Neural cell (in vitro differentiated cells): ENCODE results near the gene SCGN. TPM values are rescaled to one million over a fixed set of nuclear protein-coding genes. Genes with fewer than 3 reads are reported as not detected.

Experiments used
- H2AFZ ChIP-seq: fragments of 200-600, 300-800 bp; sonication (generic), shearing (Covaris generic); 2 replicates; pipeline ENCODE4 v1.6.0; 2014; ENCODE audit warnings: low read depth, mild to moderate bottlenecking, antibody characterized with exemption, low read length, moderate library complexity
- H3F3A ChIP-seq: fragments of 200-600 bp; shearing (Covaris generic); 2 replicates; pipeline ENCODE4 v1.6.1; 2016; ENCODE audit warnings: mild to moderate bottlenecking, moderate library complexity, mixed read lengths, antibody characterized with exemption, low read length; ENCODE audit not compliant: insufficient read depth, poor library complexity, severe bottlenecking
- H3K27ac ChIP-seq: fragments of 200-600, 300-800 bp; sonication (generic), shearing (Covaris generic); 2 replicates; pipeline ENCODE4 v1.5.1; 2014; ENCODE audit warnings: mild to moderate bottlenecking, low read length, moderate library complexity
- H3K27me3 ChIP-seq: fragments of 300-800, 200-600 bp; sonication (generic), shearing (Covaris generic); 2 replicates; pipeline ENCODE4 v1.6.0; 2014; ENCODE audit warnings: mild to moderate bottlenecking, low read depth, low read length, moderate library complexity; ENCODE audit not compliant: insufficient read depth
- H3K36me3 ChIP-seq: fragments of 300-800, 200-600 bp; sonication (generic), shearing (Covaris generic); 2 replicates; pipeline ENCODE4 v1.5.1; 2014; ENCODE audit warnings: mild to moderate bottlenecking, antibody characterized with exemption, low read length, moderate library complexity; ENCODE audit not compliant: insufficient read depth
- H3K4me2 ChIP-seq: fragments of 300-800, 200-600 bp; sonication (generic), shearing (Covaris generic); 2 replicates; pipeline ENCODE4 v1.6.0; 2014; ENCODE audit warnings: mild to moderate bottlenecking, low read length
- H3K4me3 ChIP-seq: fragments of 300-800, 200-600 bp; sonication (generic), shearing (Covaris generic); 2 replicates; pipeline ENCODE4 v1.5.1; 2014; ENCODE audit warnings: mild to moderate bottlenecking, low read length, moderate library complexity
- H3K79me2 ChIP-seq: fragments of 200-600 bp; shearing (Covaris generic); replicated peaks from 2 replicates; pipeline ENCODE4 v1.6.0; 2014; ENCODE audit warnings: mild to moderate bottlenecking, low read length, moderate library complexity; ENCODE audit not compliant: insufficient read depth
- H3K9ac ChIP-seq: fragments of 300-800, 200-600 bp; sonication (generic), shearing (Covaris generic); 2 replicates; pipeline ENCODE4 v1.6.1; 2016; ENCODE audit warnings: mild to moderate bottlenecking, low read length, mixed read lengths
- H3K9me2 ChIP-seq: fragments of 200-600 bp; shearing (Covaris generic); 2 replicates; pipeline ENCODE4 v1.6.1; 2016; ENCODE audit warnings: mild to moderate bottlenecking, low read length, mixed read lengths; ENCODE audit not compliant: insufficient read depth
- H3K9me3 ChIP-seq: fragments of 200-600, 300-800 bp; sonication (generic), shearing (Covaris generic); 2 replicates; pipeline ENCODE4 v1.6.1; 2016; ENCODE audit warnings: mild to moderate bottlenecking, mixed run types, low read length, moderate library complexity, mixed read lengths
- H4K20me1 ChIP-seq: fragments of 200-600 bp; shearing (Covaris generic); 2 replicates; pipeline ENCODE4 v1.6.1; 2016; ENCODE audit warnings: mild to moderate bottlenecking, mixed run types; ENCODE audit not compliant: insufficient read depth
- EP300 ChIP-seq: fragments of 450-650 bp; conservative IDR thresholded peaks from 2 replicates; pipeline ENCODE4 v1.6.1; 2014; ENCODE audit warnings: antibody characterized with exemption, mild to moderate bottlenecking, moderate library complexity; ENCODE audit not compliant: poor library complexity, severe bottlenecking
- EZH2 ChIP-seq: fragments of 200-600, 300-800 bp; shearing (Covaris generic), sonication (generic); IDR thresholded peaks from 2 replicates; pipeline ENCODE4 v1.6.1; 2014; ENCODE audit warnings: antibody characterized with exemption, low read length, borderline replicate concordance, mild to moderate bottlenecking; ENCODE audit not compliant: insufficient read depth, poor library complexity, severe bottlenecking
- MXI1 ChIP-seq: fragments of 450-650 bp; conservative IDR thresholded peaks from 2 replicates; pipeline ENCODE4 v1.6.1; 2014; ENCODE audit warnings: antibody characterized with exemption, mild to moderate bottlenecking; ENCODE audit not compliant: poor library complexity, severe bottlenecking
- POLR2AphosphoS5 ChIP-seq: IDR thresholded peaks from 2 replicates; pipeline ENCODE4 v1.6.1; 2012
- RAD21 ChIP-seq: fragments of 450-650 bp; conservative IDR thresholded peaks from 2 replicates; pipeline ENCODE4 v1.6.1; 2014; ENCODE audit warnings: antibody characterized with exemption, mild to moderate bottlenecking, moderate library complexity
- REST ChIP-seq: IDR thresholded peaks from 2 replicates; pipeline ENCODE4 v1.6.1; 2012; ENCODE audit warnings: borderline replicate concordance
- SMC3 ChIP-seq: fragments of 450-650 bp; conservative IDR thresholded peaks from 2 replicates; pipeline ENCODE4 v1.6.1; 2014; ENCODE audit warnings: antibody characterized with exemption, mild to moderate bottlenecking, moderate library complexity; ENCODE audit not compliant: poor library complexity
- TAF1 ChIP-seq: IDR thresholded peaks from 2 replicates; pipeline ENCODE4 v1.6.1; 2012; ENCODE audit warnings: low read depth
- polyA plus RNA-seq: library from polyadenylated mRNA; depleted of rRNA; stranded (reverse); fragments of >200 nt; gene quantifications from 2 replicates; pipeline ENCODE4 v1.2.3, GENCODE V29; 2014
- TF ChIP-seq, protein P1 (sequence below): fragments of 450-650 bp; IDR thresholded peaks from 2 replicates; pipeline ENCODE4 v1.5.1; 2014; ENCODE audit warnings: antibody characterized with exemption, mild to moderate bottlenecking, moderate library complexity; ENCODE audit not compliant: poor library complexity, severe bottlenecking

The SCGN gene
- polyA plus RNA-seq, 1 donor from 2014 or later, result 254 TPM

DNA sequence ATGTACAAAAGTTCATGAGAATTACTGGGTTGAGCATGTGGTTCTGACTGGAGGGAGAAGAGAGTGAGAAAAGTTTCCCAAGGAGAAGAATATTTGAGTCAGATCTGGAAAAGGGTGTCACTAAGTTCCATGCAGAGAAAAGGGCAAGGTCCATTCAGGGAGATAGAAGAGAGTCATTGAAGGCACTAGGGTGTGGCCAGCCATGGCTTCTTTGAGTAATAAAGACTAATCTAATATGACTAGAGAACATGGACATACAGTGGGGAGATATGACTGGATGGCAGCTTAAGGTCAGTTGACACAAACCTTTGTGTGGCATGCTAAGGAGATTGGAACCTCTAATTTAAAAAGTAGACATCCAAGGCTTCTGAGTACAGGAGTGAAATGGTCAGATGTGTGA, 91.9 kb downstream of the SCGN start:
- H3K36me3 ChIP-seq, result no peaks in the 10 kb centered on the region
- no peak overlapping the region for H3K4me2 ChIP-seq
- H3K27me3 ChIP-seq, result no peaks in the 10 kb centered on the region
- H4K20me1 ChIP-seq, result no peaks in the 10 kb centered on the region
- H3K27ac ChIP-seq, result no peak overlapping the region
- H2AFZ ChIP-seq, result no peak overlapping the region
- no peaks in the 10 kb centered on the region for H3K9me3 ChIP-seq
- H3K9ac ChIP-seq, result no peak overlapping the region
- TF ChIP-seq, protein P1, sequence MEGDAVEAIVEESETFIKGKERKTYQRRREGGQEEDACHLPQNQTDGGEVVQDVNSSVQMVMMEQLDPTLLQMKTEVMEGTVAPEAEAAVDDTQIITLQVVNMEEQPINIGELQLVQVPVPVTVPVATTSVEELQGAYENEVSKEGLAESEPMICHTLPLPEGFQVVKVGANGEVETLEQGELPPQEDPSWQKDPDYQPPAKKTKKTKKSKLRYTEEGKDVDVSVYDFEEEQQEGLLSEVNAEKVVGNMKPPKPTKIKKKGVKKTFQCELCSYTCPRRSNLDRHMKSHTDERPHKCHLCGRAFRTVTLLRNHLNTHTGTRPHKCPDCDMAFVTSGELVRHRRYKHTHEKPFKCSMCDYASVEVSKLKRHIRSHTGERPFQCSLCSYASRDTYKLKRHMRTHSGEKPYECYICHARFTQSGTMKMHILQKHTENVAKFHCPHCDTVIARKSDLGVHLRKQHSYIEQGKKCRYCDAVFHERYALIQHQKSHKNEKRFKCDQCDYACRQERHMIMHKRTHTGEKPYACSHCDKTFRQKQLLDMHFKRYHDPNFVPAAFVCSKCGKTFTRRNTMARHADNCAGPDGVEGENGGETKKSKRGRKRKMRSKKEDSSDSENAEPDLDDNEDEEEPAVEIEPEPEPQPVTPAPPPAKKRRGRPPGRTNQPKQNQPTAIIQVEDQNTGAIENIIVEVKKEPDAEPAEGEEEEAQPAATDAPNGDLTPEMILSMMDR, result no peak
- no peak for TF ChIP-seq SMC3
- no peak overlapping the region for H3K4me3 ChIP-seq
- no peaks in the 10 kb centered on the region for H3K79me2 ChIP-seq
- H3F3A ChIP-seq, result no peaks in the 10 kb centered on the region
- H3K9me2 ChIP-seq, result no peaks in the 10 kb centered on the region

DNA sequence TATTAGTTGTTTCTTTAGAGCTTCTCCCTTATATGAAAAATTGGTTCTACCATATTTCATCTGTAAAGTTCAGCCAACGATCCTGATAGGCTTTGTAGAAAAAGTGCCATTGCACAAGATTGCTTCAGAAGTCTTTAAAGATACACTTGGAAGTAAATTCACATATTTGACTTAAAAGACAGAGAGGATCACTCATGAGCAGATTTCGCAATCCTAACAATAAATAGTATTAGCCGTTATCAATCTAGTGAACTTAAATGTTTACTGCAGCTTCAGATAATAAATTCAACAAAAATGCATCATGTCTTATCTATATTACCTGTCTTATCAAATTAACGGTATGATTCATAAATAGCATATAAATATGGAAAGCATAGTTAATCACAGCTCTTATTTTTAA, 93.8 kb downstream of the SCGN start:
- Histone ChIP-seq H3K27ac (no peak overlapping the region), H3K9me2 (no peaks in the 10 kb centered on the region), H3K9me3 (no peaks in the 10 kb centered on the region), H3K4me3 (no peak overlapping the region), H3K9ac (no peak overlapping the region), H3K27me3 (no peaks in the 10 kb centered on the region), H3K36me3 (no peaks in the 10 kb centered on the region), H4K20me1 (no peaks in the 10 kb centered on the region), H3K79me2 (no peaks in the 10 kb centered on the region), H3K4me2 (no peak overlapping the region), H2AFZ (no peak overlapping the region), H3F3A (no peaks in the 10 kb centered on the region)
- no peak for TF ChIP-seq MXI1
- no peak for TF ChIP-seq RAD21
- TF ChIP-seq, protein P1, result no peak
- TF ChIP-seq TAF1, result no peak
- TF ChIP-seq POLR2AphosphoS5, result no peak
- no peak for TF ChIP-seq EP300
- no peak for TF ChIP-seq EZH2
- no peak for TF ChIP-seq REST
- TF ChIP-seq SMC3, result no peak
